NK-92 treated with Interleukin-12 subunit alpha and Interleukin-12 subunit beta, amount 100 ng/mL, for 24 hours (cell line): ENCODE data around the gene TSPAN6.

ENCODE experiments used
- DNase-seq: peaks from one replicate; lab custom pipeline; 2025; lab: John Stamatoyannopoulos, UW

TSPAN6 gene

GRCh38 chrX:100584611-100585010 lies 52.0 kb downstream of the TSPAN6 start, which contains the start of gene TNMD:
Gene TNMD (plus strand): TSS chrX:100584936. CDS start chrX:100585019, 83 bp downstream.
- no peak for DNase-seq
